IPS-18a (cell line): ENCODE data around the gene SCD5.

Experiments used
- H3K27ac ChIP-seq: one replicate; pipeline ENCODE4 v1.5.1; 2013; ENCODE audit warnings: low read length
- H3K27me3 ChIP-seq: one replicate; pipeline ENCODE4 v1.6.1; 2013; ENCODE audit warnings: mild to moderate bottlenecking, low read length; ENCODE audit not compliant: control insufficient read depth, insufficient read depth
- H3K36me3 ChIP-seq: one replicate; pipeline ENCODE4 v1.6.1; 2013; ENCODE audit warnings: low read depth, low read length; ENCODE audit not compliant: control insufficient read depth
- H3K4me1 ChIP-seq: one replicate; pipeline ENCODE4 v1.6.1; 2013; ENCODE audit warnings: low read depth, low read length; ENCODE audit not compliant: control insufficient read depth
- H3K4me3 ChIP-seq: one replicate; pipeline ENCODE4 v1.5.1; 2013; ENCODE audit warnings: low read length
- H3K9ac ChIP-seq: one replicate; pipeline ENCODE4 v1.6.1; 2013; ENCODE audit warnings: mild to moderate bottlenecking, low read length, moderate library complexity
- H3K9me3 ChIP-seq: one replicate; pipeline ENCODE4 v1.6.1; 2013; ENCODE audit warnings: low read depth, low read length; ENCODE audit not compliant: control insufficient read depth

Gene SCD5

DNA sequence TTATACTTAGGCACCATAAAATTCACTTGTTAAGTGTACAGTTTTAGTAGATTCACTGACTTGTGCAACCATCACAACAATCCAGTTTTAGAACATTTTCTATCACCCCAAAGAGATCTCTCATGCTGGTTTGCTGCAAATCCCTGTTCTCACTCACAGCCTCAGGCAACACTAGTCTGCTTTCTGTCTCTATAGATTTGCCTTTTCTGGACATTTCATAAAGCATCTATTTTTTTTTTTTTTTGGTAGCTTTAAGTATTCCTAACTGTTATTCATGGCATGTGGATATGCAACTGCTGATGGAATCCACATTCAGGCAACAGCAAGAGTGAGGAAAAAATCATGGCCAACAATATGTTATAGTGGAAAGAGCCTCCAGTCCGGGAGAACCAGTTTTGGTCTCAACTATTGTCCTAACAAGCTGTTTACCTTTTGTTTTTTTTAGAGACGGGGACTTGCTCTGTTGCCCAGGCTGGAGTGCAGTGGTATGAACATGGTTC, 209.8 kb downstream of the SCD5 start:
- Histone ChIP-seq H3K27ac (no peak overlapping the region), H3K4me1 (peaks cover 47% of the 10 kb centered on the region), H3K27me3 (no peaks in the 10 kb centered on the region), H3K4me3 (no peak overlapping the region), H3K9me3 (no peaks in the 10 kb centered on the region), H3K9ac (no peak overlapping the region), H3K36me3 (no peaks in the 10 kb centered on the region)

DNA sequence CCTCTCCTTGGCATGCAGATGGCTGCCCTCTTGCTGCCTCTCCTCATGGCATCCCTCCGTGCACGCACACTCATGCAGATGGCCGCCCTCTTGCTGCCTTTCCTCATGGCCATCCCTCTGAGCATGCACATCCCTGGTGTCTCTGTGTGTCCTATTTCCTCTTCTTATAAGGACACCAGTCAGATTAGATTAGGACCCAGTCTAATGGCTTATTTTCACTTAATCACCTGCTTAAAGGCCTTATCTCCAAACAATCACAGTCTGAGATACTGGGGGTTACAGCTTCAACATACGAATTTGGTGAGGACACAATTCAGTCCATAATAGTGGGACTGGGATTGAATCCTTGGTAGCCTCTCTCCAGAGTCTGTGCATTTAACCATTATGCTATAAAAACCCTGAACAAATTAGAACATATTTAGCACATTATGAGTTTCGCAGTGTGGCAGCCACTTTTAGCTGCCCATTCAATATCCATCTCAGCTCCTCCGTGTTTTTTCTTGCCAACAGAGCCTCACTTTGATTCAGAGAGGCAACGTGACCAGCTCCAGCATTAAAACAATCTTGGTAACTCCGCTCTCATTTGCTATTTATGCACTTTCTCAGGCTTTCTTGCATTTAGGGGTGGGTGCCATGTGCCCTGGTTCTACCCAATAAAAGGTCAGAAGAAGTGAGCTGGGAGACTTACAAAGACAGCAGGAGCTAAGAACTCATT, 210.6 kb downstream of the SCD5 start:
- Histone ChIP-seq H3K4me1 (peaks cover 53% of the 10 kb centered on the region), H3K36me3 (no peaks in the 10 kb centered on the region), H3K27ac (no peak overlapping the region), H3K27me3 (no peaks in the 10 kb centered on the region), H3K9me3 (no peaks in the 10 kb centered on the region), H3K9ac (no peak overlapping the region), H3K4me3 (no peak overlapping the region)

DNA sequence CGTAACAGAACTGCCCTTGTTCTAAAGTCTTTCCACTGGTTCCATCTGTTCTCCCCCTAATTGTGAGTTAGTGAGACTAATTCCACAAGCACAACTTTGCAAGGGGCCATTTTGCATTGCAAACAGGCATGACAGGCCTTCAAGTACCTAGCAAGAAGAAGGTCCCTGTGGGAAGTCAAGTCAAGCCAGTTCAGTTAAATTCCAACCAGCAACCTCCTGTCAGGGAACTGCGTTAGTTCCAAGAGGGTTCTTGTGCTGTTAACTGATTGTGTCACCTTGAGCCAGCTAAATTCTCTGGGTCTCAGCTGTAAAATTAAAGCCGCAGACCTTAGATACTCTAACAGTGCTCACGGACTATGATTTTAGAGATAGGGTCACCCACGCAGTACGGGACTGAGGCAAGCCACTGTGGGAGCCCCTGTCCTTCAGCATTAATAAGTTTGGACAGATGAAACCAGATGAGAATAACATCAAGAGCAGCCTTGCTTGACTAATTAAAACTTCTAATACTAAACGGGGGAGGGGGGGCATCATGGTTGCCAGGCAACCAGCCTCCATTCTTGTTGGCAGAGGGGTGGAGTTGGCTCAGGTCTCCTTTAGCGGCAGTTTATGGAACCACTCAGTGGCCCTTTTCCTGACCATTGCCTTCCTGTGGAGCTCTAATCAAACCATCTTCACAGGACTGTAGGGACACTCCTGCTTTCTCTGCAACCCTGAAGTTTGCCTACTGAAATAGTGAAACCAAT, 212.7 kb downstream of the SCD5 start:
- no peak overlapping the region for H3K9ac ChIP-seq
- no peaks in the 10 kb centered on the region for H3K27me3 ChIP-seq
- peaks cover 41% of the 10 kb centered on the region for H3K4me1 ChIP-seq
- no peaks in the 10 kb centered on the region for H3K9me3 ChIP-seq
- no peak overlapping the region for H3K27ac ChIP-seq
- no peak overlapping the region for H3K4me3 ChIP-seq
- no peaks in the 10 kb centered on the region for H3K36me3 ChIP-seq

DNA sequence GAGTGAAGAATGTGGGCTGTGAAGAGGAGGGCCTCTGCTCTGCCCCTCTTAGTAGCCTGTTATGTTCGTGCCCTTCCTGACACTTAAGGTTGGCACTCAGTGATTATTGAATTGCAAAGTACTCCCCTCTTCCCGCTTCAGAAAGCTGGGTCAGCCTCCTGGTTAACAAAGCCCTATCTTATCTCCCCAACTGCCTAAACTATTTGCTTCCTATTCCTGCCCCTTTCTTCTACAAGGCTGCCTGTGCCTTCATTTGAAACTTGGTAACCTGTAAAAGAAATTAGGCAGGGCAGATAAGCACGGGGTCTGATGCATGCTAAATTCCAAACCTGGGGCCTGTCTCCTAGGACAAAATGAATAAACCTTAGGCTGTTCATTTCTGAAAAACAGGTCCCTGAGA, 213.7 kb downstream of the SCD5 start:
- Histone ChIP-seq H3K9ac (no peak overlapping the region), H3K27ac (no peak overlapping the region), H3K4me1 (peaks cover 39% of the 10 kb centered on the region), H3K36me3 (no peaks in the 10 kb centered on the region), H3K4me3 (no peak overlapping the region), H3K27me3 (no peaks in the 10 kb centered on the region), H3K9me3 (no peaks in the 10 kb centered on the region)

DNA sequence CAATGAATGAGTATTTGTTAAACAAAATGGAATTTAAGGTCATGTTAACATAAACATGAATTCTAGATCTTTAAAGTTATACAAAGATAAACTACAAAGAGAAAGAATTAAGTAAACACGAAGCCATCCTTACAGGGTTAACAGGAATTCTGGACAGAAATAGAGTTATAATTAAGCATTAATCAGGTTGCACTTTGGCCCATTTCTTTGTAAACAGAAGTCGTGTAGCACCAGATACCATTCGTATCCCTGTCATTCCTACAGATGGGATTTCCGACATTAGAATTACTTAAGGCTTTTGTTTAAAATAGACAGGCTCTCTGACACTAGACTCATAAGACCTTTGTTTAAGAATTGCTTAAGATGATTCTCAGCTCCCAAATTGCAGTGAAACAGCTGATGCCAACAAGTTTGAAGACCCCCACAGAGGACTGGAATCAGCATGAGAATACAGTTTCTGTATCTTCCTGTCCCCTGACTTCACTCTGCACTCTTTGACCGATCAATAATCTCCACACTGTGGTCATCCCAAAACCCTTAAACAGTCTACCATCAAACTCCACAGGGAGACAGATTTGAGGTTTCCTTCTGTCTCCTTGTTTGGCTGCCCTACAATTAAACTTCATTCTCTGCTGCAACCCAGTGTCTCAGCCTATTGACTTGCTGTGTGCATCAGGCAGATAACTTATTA, 214.6 kb downstream of the SCD5 start:
- no peaks in the 10 kb centered on the region for H3K9me3 ChIP-seq
- H3K9ac ChIP-seq, result no peak overlapping the region
- no peak overlapping the region for H3K4me3 ChIP-seq
- no peaks in the 10 kb centered on the region for H3K36me3 ChIP-seq
- no peaks in the 10 kb centered on the region for H3K27me3 ChIP-seq
- H3K4me1 ChIP-seq, result peaks cover 39% of the 10 kb centered on the region
- no peak overlapping the region for H3K27ac ChIP-seq

DNA sequence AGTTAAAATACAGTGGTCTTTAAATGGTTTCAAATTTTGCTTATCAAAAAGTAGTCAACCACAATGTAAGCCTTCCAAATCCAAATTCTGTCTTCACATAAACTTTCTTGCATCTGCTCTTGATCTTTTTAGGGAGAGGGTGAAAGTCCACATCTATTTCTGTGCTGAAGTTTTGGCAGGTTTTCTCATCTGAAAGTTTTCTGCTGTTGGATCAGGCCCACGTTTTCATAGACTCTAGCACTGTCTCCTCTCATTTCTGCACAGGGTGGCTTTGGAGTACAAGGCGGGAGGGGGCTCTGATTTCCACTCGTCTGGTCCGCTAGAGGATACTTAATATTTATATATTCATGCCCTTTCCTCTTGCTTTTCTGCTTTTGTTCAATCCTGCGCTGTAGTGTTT, 218.7 kb downstream of the SCD5 start:
- Histone ChIP-seq H3K4me1 (peaks cover 19% of the 10 kb centered on the region), H3K9ac (no peak overlapping the region), H3K9me3 (no peaks in the 10 kb centered on the region)

More for the DNA sequence above, 218.7 kb downstream of the SCD5 start:
- H3K4me3 ChIP-seq, result no peak overlapping the region
- H3K36me3 ChIP-seq, result no peaks in the 10 kb centered on the region
- no peak overlapping the region for H3K27ac ChIP-seq
- no peaks in the 10 kb centered on the region for H3K27me3 ChIP-seq
